WTC11 (cell line): Measurements from ENCODE around the gene TMEM132E. TPM values are rescaled to one million over a fixed set of nuclear protein-coding genes. Genes with fewer than 3 reads are reported as not detected.

Experiments used
- ATAC-seq: fragments of 200-7000 bp; cut with Tn5 transposase; 2 replicates; pipeline ENCODE4 v1.10.0; 2021; ENCODE audit warnings: mild to moderate bottlenecking, moderate library complexity
- CTCF ChIA-PET: fragments of 300-600 bp; sonication (Branson Sonifier 250); formaldehyde crosslinking; loops from one replicate; lab custom pipeline; 2021; ENCODE audit warnings: antibody characterized with exemption; lab: Charles Lee
- POLR2A ChIA-PET: fragments of 350-600 bp; sonication (Branson Sonifier 250); formaldehyde crosslinking; loops from one replicate; lab custom pipeline; 2021; ENCODE audit warnings: antibody characterized with exemption; lab: Charles Lee
- DNase-seq: peaks from one replicate; pipeline ENCODE4 v3.0.0; 2021; ENCODE audit warnings: low spot score
- H3K27ac Mint-ChIP-seq: 2 replicates; pipeline ENCODE4 v1.8.0; 2021; ENCODE audit warnings: mixed read lengths
- H3K27me3 Mint-ChIP-seq: 2 replicates; pipeline ENCODE4 v1.8.0; 2021; ENCODE audit warnings: low read depth, mild to moderate bottlenecking, moderate library complexity, mixed read lengths
- H3K36me3 Mint-ChIP-seq: 2 replicates; pipeline ENCODE4 v1.8.0; 2021; ENCODE audit warnings: mixed read lengths
- H3K4me1 Mint-ChIP-seq: 2 replicates; pipeline ENCODE4 v1.8.0; 2022; ENCODE audit warnings: mixed read lengths
- H3K4me3 Mint-ChIP-seq: 2 replicates; pipeline ENCODE4 v1.8.0; 2021; ENCODE audit warnings: mild to moderate bottlenecking, moderate library complexity, mixed read lengths
- H3K9me3 Mint-ChIP-seq: 2 replicates; pipeline ENCODE4 v1.8.0; 2021; ENCODE audit warnings: mixed read lengths
- MYBL2 ChIP-seq: sonication (generic); formaldehyde crosslinking; IDR thresholded peaks from 2 replicates; pipeline ENCODE4 v1.8.1; 2023; ENCODE audit warnings: mild to moderate bottlenecking, moderate library complexity, missing genetic modification reagents
- NR3C1 ChIP-seq: sonication (generic); formaldehyde crosslinking; conservative IDR thresholded peaks from 2 replicates; pipeline ENCODE4 v1.8.1; 2023; ENCODE audit warnings: low read depth, mild to moderate bottlenecking, missing genetic modification reagents
- RORB ChIP-seq: fragments of 250-450 bp; sonication (Bioruptor Pico); IDR thresholded peaks from 2 replicates; pipeline ENCODE4 v1.9.0; 2021; ENCODE audit warnings: mild to moderate bottlenecking
- ZNF121 ChIP-seq: sonication (generic); formaldehyde crosslinking; IDR thresholded peaks from 2 replicates; pipeline ENCODE4 v1.8.0; 2023; ENCODE audit warnings: missing genetic modification reagents
- ZNF263 ChIP-seq: sonication (generic); formaldehyde crosslinking; IDR thresholded peaks from 2 replicates; pipeline ENCODE4 v1.8.1; 2022; ENCODE audit warnings: low read depth, mild to moderate bottlenecking, moderate library complexity, missing genetic modification reagents
- ZNF416 ChIP-seq: fragments of 250-450 bp; sonication (Bioruptor Pico); IDR thresholded peaks from 2 replicates; pipeline ENCODE4 v1.9.0; 2021; ENCODE audit warnings: mild to moderate bottlenecking, inconsistent platforms
- ZNF671 ChIP-seq: fragments of 250-450 bp; sonication (Bioruptor Pico); IDR thresholded peaks from 2 replicates; pipeline ENCODE4 v1.8.0; 2021; ENCODE audit warnings: mild to moderate bottlenecking
- total RNA-seq: library from RNA; stranded (reverse); gene quantifications from 3 replicates; pipeline ENCODE4 v1.2.3, GENCODE V29; 2021
- TF ChIP-seq, protein P1 (sequence below): sonication (generic); formaldehyde crosslinking; IDR thresholded peaks from 2 replicates; pipeline ENCODE4 v1.8.0; 2022; ENCODE audit warnings: mild to moderate bottlenecking, missing genetic modification reagents
- TF ChIP-seq, protein P2 (sequence below): sonication (generic); formaldehyde crosslinking; conservative IDR thresholded peaks from 2 replicates; pipeline ENCODE4 v1.8.1; 2022; ENCODE audit warnings: mild to moderate bottlenecking, missing genetic modification reagents
- TF ChIP-seq, protein P3 (sequence below): sonication (generic); formaldehyde crosslinking; IDR thresholded peaks from 2 replicates; pipeline ENCODE4 v1.8.1; 2022; ENCODE audit warnings: low read depth, mild to moderate bottlenecking, moderate library complexity, missing genetic modification reagents, borderline replicate concordance

The TMEM132E gene
- total RNA-seq, 1 experiment from 2014 or later, result 1.2 TPM

DNA sequence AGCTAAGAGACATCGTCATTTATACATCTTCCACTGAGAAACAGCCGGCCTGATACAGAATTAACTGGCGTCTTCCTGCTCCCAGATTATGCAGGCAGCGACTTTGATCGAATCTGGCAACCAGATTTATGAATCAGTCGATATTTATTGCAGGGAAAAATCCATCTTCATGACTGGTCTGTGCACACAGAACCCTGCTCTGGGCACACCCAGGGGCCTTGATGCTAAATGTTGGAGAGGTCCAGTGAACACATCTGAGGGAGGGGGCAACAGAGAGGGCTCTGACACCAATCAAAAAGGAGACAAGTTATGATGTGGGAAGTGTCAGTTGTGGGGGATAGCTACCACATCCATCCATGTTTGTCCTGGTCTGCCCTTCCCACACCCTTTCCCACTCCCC lies 102.9 kb downstream of the TMEM132E start:
- H3K27ac Mint-ChIP-seq, result no peak overlapping the region
- ATAC-seq (no peak), DNase-seq (no peak)
- H3K36me3 Mint-ChIP-seq, result no peaks in the 10 kb centered on the region
- ChIA-PET CTCF (interaction anchor here (1.0 kb wide), 1 partner anchor 140 kb away, joined by 4 read pairs; no protein-coding TSS in a partner anchor), POLR2A (no interaction called here)
- H3K4me1 Mint-ChIP-seq, result no peaks in the 10 kb centered on the region
- TF ChIP-seq, protein P1, sequence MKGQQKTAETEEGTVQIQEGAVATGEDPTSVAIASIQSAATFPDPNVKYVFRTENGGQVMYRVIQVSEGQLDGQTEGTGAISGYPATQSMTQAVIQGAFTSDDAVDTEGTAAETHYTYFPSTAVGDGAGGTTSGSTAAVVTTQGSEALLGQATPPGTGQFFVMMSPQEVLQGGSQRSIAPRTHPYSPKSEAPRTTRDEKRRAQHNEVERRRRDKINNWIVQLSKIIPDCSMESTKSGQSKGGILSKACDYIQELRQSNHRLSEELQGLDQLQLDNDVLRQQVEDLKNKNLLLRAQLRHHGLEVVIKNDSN (CRISPR knock-in tag), result no peak
- TF ChIP-seq, protein P2, sequence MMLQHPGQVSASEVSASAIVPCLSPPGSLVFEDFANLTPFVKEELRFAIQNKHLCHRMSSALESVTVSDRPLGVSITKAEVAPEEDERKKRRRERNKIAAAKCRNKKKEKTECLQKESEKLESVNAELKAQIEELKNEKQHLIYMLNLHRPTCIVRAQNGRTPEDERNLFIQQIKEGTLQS (CRISPR knock-in tag), result no peak
- TF ChIP-seq NR3C1 (CRISPR knock-in tag), result no peak
- TF ChIP-seq, protein P3, sequence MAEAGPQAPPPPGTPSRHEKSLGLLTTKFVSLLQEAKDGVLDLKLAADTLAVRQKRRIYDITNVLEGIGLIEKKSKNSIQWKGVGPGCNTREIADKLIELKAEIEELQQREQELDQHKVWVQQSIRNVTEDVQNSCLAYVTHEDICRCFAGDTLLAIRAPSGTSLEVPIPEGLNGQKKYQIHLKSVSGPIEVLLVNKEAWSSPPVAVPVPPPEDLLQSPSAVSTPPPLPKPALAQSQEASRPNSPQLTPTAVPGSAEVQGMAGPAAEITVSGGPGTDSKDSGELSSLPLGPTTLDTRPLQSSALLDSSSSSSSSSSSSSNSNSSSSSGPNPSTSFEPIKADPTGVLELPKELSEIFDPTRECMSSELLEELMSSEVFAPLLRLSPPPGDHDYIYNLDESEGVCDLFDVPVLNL (CRISPR knock-in tag), result no peak
- no peaks in the 10 kb centered on the region; the same call in 1 of the 2 replicates for H3K9me3 Mint-ChIP-seq
- H3K27me3 Mint-ChIP-seq, result peaks cover 2% of the 10 kb centered on the region; the same call in 1 of the 2 replicates
- H3K4me3 Mint-ChIP-seq, result no peak overlapping the region

DNA sequence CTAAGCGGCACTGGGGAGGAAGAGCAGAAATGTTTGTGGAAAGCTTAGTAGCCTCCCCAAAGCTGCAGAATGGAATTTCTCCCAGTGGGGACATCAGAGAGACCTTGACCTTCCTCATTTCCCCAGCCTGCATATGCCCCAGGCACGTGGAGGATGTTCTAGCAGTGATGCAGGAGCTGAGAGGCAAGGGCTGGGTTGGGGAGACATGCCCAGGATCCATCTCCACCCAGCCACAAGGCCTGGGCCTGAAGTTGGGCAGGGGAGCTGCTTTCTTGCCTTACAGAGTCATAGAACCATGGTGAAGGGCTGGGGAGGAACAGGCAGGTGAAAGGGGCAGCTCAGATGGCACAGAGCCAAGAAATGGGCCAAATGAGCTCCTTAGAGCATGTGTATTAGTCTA lies 104.0 kb downstream of the TMEM132E start:
- no peaks in the 10 kb centered on the region for H3K4me1 Mint-ChIP-seq
- H3K27me3 Mint-ChIP-seq, result peaks cover 4% of the 10 kb centered on the region; the same call in 1 of the 2 replicates
- no peak for ATAC-seq
- H3K9me3 Mint-ChIP-seq, result peaks cover 4% of the 10 kb centered on the region; the same call in 1 of the 2 replicates
- TF ChIP-seq ZNF121 (CRISPR knock-in tag) (no peak), MYBL2 (no peak), ZNF263 (CRISPR knock-in tag) (no peak), ZNF671 (no peak), ZNF416 (CRISPR knock-in tag) (no peak), RORB (CRISPR knock-in tag) (no peak)
- TF ChIP-seq, all 79 proteins: peak for 0
- no peaks in the 10 kb centered on the region for H3K36me3 Mint-ChIP-seq
- ChIA-PET POLR2A (no interaction called here), CTCF (no interaction called here)
- no peak overlapping the region for H3K27ac Mint-ChIP-seq
- DNase-seq, result no peak
- no peak overlapping the region for H3K4me3 Mint-ChIP-seq

Other genes with a start within 250 kb of the TMEM132E start
- not detected in 3 replicates for gene CCL13, start 223.1 kb upstream of the TMEM132E start, total RNA-seq
- gene CCL1, start 216.3 kb upstream of the TMEM132E start, total RNA-seq, result not detected in 3 replicates